HG02970 (cell line): ENCODE data around the gene DESI1.
"Not testable (repeated sequence)": the region's sequence is repeated elsewhere in the genome, so short reads cannot be mapped to it uniquely, and the experiment has no call there.

Source experiments
- ATAC-seq: cut with Tn5 transposase; IDR thresholded peaks from one replicate; pipeline ENCODE4 v1.9.1; 2021; ENCODE audit warnings: mild to moderate bottlenecking, moderate library complexity, moderate number of reproducible peaks; ENCODE audit not compliant: unreplicated experiment, low FRiP score

The DESI1 gene

GRCh38 chr22:41637623-41638022 is 16.8 kb upstream of the DESI1 start:
- ATAC-seq = not testable (repeated sequence)

- ATAC-seq = no peak
Observed at GRCh38 chr22:41636467-41636866, 15.6 kb upstream of the DESI1 start.

- not testable (repeated sequence) for ATAC-seq
Observed at GRCh38 chr22:41634610-41635009, 13.8 kb upstream of the DESI1 start.

GRCh38 chr22:41631615-41632014 is 10.8 kb upstream of the DESI1 start:
- not testable (repeated sequence) for ATAC-seq

- not testable (repeated sequence) for ATAC-seq
Observed at GRCh38 chr22:41631115-41631514, 10.3 kb upstream of the DESI1 start.

- no peak for ATAC-seq
Observed at GRCh38 chr22:41625577-41625976, 4.7 kb upstream of the DESI1 start.

GRCh38 chr22:41621911-41622179 is 1.0 kb upstream of the DESI1 start:
- ATAC-seq = no peak

GRCh38 chr22:41621099-41621910 is 462 bp upstream of the DESI1 start, which contains the start of gene XRCC6:
TSS of gene XRCC6 (plus strand) at chr22:41621295. CDS start at chr22:41622005, 710 bp downstream.
- peak; percentile 78 for ATAC-seq

- ATAC-seq = no peak
Observed at GRCh38 chr22:41619979-41620588, 759 bp downstream of the DESI1 start.

- no peak for ATAC-seq
Observed at GRCh38 chr22:41613456-41613855, 7.4 kb downstream of the DESI1 start.

GRCh38 chr22:41612603-41613306 is 8.1 kb downstream of the DESI1 start:
- ATAC-seq = no peak

GRCh38 chr22:41608386-41608785 is 12.5 kb downstream of the DESI1 start:
- no peak for ATAC-seq

GRCh38 chr22:41603873-41604332 is 16.9 kb downstream of the DESI1 start:
- ATAC-seq = no peak

GRCh38 chr22:41600976-41601375 is 19.9 kb downstream of the DESI1 start:
- ATAC-seq = no peak

- no peak for ATAC-seq
Observed at GRCh38 chr22:41598891-41599635, 21.8 kb downstream of the DESI1 start.

- no peak for ATAC-seq
Observed at GRCh38 chr22:41598081-41598480, 22.8 kb downstream of the DESI1 start.

GRCh38 chr22:41597635-41597953 is 23.2 kb downstream of the DESI1 start:
- ATAC-seq = no peak

GRCh38 chr22:41596776-41597634 is 23.8 kb downstream of the DESI1 start:
- ATAC-seq = no peak

GRCh38 chr22:41595703-41596102 is 25.1 kb downstream of the DESI1 start:
- no peak for ATAC-seq
